ENCODE data around the gene CDYL2. TPM values are rescaled to one million over a fixed set of nuclear protein-coding genes. Genes with fewer than 3 reads are reported as not detected.

Gene CDYL2
- total and polyA plus RNA-seq, 2 donors (not counting 3 experiments of a cell fraction or from before 2014, with no cell fraction given): 7.1 to 71.3 TPM

- Histone ChIP-seq H4K20me1 (replicated peaks; ENCODE audit: control insufficient read depth, extremely low read depth, insufficient read depth, low read length) (peaks cover 7% of the 10 kb centered on the region), H3K27ac (ENCODE audit: insufficient read depth, low read depth, low read length) (no peak overlapping the region), H3K79me2 (ENCODE audit: control insufficient read depth, insufficient read depth, low read length) (peaks cover 85% of the 10 kb centered on the region), H3K4me2 (ENCODE audit: insufficient read depth, low read length) (no peak overlapping the region), H3K9me3 (replicated peaks; ENCODE audit: control insufficient read depth, insufficient read depth, low read length) (no peaks in the 10 kb centered on the region), H3K4me1 (ENCODE audit: control insufficient read depth, extremely low read depth, insufficient read depth, low read length) (no peaks in the 10 kb centered on the region), H3K4me3 (replicated peaks in 1 of 3; ENCODE audit: insufficient read depth in 1 of 3, low read depth in 1 of 3, low read length in 3 of 3) (no peak overlapping the region), H2AFZ (ENCODE audit: low read depth, low read length) (no peak overlapping the region), H3K27me3 (ENCODE audit: control insufficient read depth in 2 of 2, insufficient read depth in 2 of 2, low read length in 2 of 2) (no peaks in the 10 kb centered on the region), H3K9me1 (replicated peaks; ENCODE audit: control insufficient read depth, extremely low read depth, insufficient read depth, low read length) (no peaks in the 10 kb centered on the region), H3K36me3 (ENCODE audit: control insufficient read depth in 2 of 2, extremely low read depth in 1 of 2, insufficient read depth in 2 of 2, low read length in 2 of 2) (no peaks in the 10 kb centered on the region), H3K9ac (replicated peaks; ENCODE audit: extremely low read depth, insufficient read depth, low read length) (no peak overlapping the region)
- CTCF ChIA-PET: no interaction called here
- intact Hi-C loops (cut with micrococcal nuclease) (no loop called here), dilution Hi-C loops (cut with MboI; ENCODE audit: extremely low pct_ligation_motif_present, low sequenced_read_pairs) (no loop called here)
- TF ChIP-seq POLR2A (IDR thresholded peaks at IDR 0.05; ENCODE audit: low read depth, low read length) (no peak), EZH2 (IDR thresholded peaks at IDR 0.05; ENCODE audit: borderline replicate concordance, low read depth, low read length, severe bottlenecking) (no peak), MAX (IDR thresholded peaks at IDR 0.05; ENCODE audit: insufficient read depth, insufficient read length) (no peak)
- POLR2A ChIA-PET: no interaction called here
- DNase-seq (ENCODE audit: low read depth, low spot score): no peak
- FAIRE-seq: no peak
- BruUV-seq (replicated peaks): no TSS peak
These were observed 101.7 kb downstream of the CDYL2 start for GRCh38 chr16:80702696-80703095.

GRCh38 chr16:80700558-80700957, 103.8 kb downstream of the CDYL2 start:
- Histone ChIP-seq H3K9me1 (replicated peaks; ENCODE audit: control insufficient read depth, extremely low read depth, insufficient read depth, low read length) (no peaks in the 10 kb centered on the region), H3K9ac (replicated peaks; ENCODE audit: extremely low read depth, insufficient read depth, low read length) (no peak overlapping the region), H4K20me1 (replicated peaks; ENCODE audit: control insufficient read depth, extremely low read depth, insufficient read depth, low read length) (peaks cover 10% of the 10 kb centered on the region), H3K27me3 (ENCODE audit: control insufficient read depth in 2 of 2, insufficient read depth in 2 of 2, low read length in 2 of 2) (no peaks in the 10 kb centered on the region), H3K27ac (ENCODE audit: insufficient read depth, low read depth, low read length) (no peak overlapping the region), H3K79me2 (ENCODE audit: control insufficient read depth, insufficient read depth, low read length) (peaks cover 89% of the 10 kb centered on the region), H3K4me1 (ENCODE audit: control insufficient read depth, extremely low read depth, insufficient read depth, low read length) (no peaks in the 10 kb centered on the region), H3K36me3 (ENCODE audit: control insufficient read depth in 2 of 2, extremely low read depth in 1 of 2, insufficient read depth in 2 of 2, low read length in 2 of 2) (no peaks in the 10 kb centered on the region), H3K9me3 (replicated peaks; ENCODE audit: control insufficient read depth, insufficient read depth, low read length) (no peaks in the 10 kb centered on the region), H3K4me2 (ENCODE audit: insufficient read depth, low read length) (no peak overlapping the region), H2AFZ (ENCODE audit: low read depth, low read length) (no peak overlapping the region), H3K4me3 (replicated peaks in 1 of 3; ENCODE audit: insufficient read depth in 1 of 3, low read depth in 1 of 3, low read length in 3 of 3) (no peak overlapping the region)
- DNase-seq (ENCODE audit: low read depth, low spot score) (no peak), FAIRE-seq (no peak)
- no peak for TF ChIP-seq CTCF (IDR thresholded peaks at IDR 0.05; ENCODE audit: extremely low read depth in 1 of 2, insufficient read depth in 1 of 2, low read depth in 1 of 2, low read length in 2 of 2)
- TF ChIP-seq MAX (IDR thresholded peaks at IDR 0.05; ENCODE audit: insufficient read depth, insufficient read length): no peak
- no peak for TF ChIP-seq POLR2AphosphoS5 (IDR thresholded peaks at IDR 0.05; ENCODE audit: insufficient read depth, low read depth, low read length)
- no peak for TF ChIP-seq POLR2A (IDR thresholded peaks at IDR 0.05; ENCODE audit: low read depth, low read length)
- no peak for TF ChIP-seq MYC (IDR thresholded peaks at IDR 0.05; ENCODE audit: low read depth, low read length)
- no peak for TF ChIP-seq JUN (IDR thresholded peaks at IDR 0.05; ENCODE audit: borderline replicate concordance, insufficient read depth, insufficient read length, low read depth)
- no peak for TF ChIP-seq EZH2 (IDR thresholded peaks at IDR 0.05; ENCODE audit: borderline replicate concordance, low read depth, low read length, severe bottlenecking)
- no peak for TF ChIP-seq FOS (IDR thresholded peaks at IDR 0.05; ENCODE audit: borderline replicate concordance, insufficient read depth, low read length)
- no peak for TF ChIP-seq GATA2 (IDR thresholded peaks at IDR 0.05; ENCODE audit: insufficient read depth, insufficient read length, low read depth, low read length)
- dilution Hi-C loops (cut with MboI; ENCODE audit: extremely low pct_ligation_motif_present, low sequenced_read_pairs): no loop called here
- intact Hi-C loops (cut with micrococcal nuclease): no loop called here
- ChIA-PET POLR2A (no interaction called here), CTCF (interaction anchor here (1.4 to 2.1 kb wide), 2 partner anchors 18 to 174 kb away, joined by 5 read pairs; no protein-coding TSS in a partner anchor)
- no TSS peak for BruUV-seq (replicated peaks)
